OCI-LY7 (cell line): ENCODE results near the gene FAM180B. TPM values are rescaled to one million over a fixed set of nuclear protein-coding genes. Genes with fewer than 3 reads are reported as not detected.

Source experiments
- Bru-seq: library from RNA; stranded (reverse); fragments of 400-500 nt; gene quantifications from one replicate; lab custom pipeline; 2021; lab: Mats Ljungman, UMichigan
- BruChase-seq, 2 experiments: library from RNA; stranded (reverse); fragments of 400-500 nt; gene quantifications; one replicate each; lab custom pipeline; 2021; lab: Mats Ljungman, UMichigan
- BruUV-seq: library from RNA; stranded (reverse); fragments of 400-500 nt; replicated peaks from 2 replicates; lab custom pipeline; 2021; lab: Mats Ljungman, UMichigan
- CTCF ChIA-PET: fragments of 300-600 bp; sonication (Branson Sonifier 250); formaldehyde crosslinking; loops from one replicate; lab custom pipeline; 2022; ENCODE audit warnings: antibody characterized with exemption; ENCODE audit not compliant: unreplicated experiment; lab: Charles Lee
- POLR2A ChIA-PET: fragments of 300-600 bp; sonication (Branson Sonifier 250); formaldehyde crosslinking; loops from one replicate; lab custom pipeline; 2022; ENCODE audit warnings: antibody characterized with exemption; lab: Charles Lee
- DNase-seq: peaks from one replicate; pipeline ENCODE4 v3.0.0-alpha.2; 2015; ENCODE audit warnings: low spot score
- H2AFZ ChIP-seq: fragments of 200-600 bp; sonication (generic), shearing (Covaris generic); 2 replicates; pipeline ENCODE4 v1.6.1; 2014; ENCODE audit warnings: mild to moderate bottlenecking, antibody characterized with exemption, low read length, moderate library complexity
- H3K27ac ChIP-seq: fragments of 200-600 bp; sonication (generic); 2 replicates; pipeline ENCODE4 v1.5.1; 2014; ENCODE audit warnings: mixed run types, low read depth, mild to moderate bottlenecking, moderate library complexity, low read length, inconsistent platforms; ENCODE audit not compliant: poor library complexity, severe bottlenecking
- H3K36me3 ChIP-seq: fragments of 200-600 bp; sonication (generic); 2 replicates; pipeline ENCODE4 v1.6.1; 2014; ENCODE audit warnings: mild to moderate bottlenecking, antibody characterized with exemption, low read length, moderate library complexity, mixed read lengths; ENCODE audit not compliant: insufficient read depth
- H3K4me1 ChIP-seq: fragments of 200-600 bp; sonication (generic); 2 replicates; pipeline ENCODE4 v1.5.1; 2014; ENCODE audit warnings: mild to moderate bottlenecking, low read length; ENCODE audit not compliant: insufficient read depth, poor library complexity, severe bottlenecking
- H3K4me2 ChIP-seq: fragments of 200-600 bp; sonication (generic); 2 replicates; pipeline ENCODE4 v1.6.1; 2014; ENCODE audit warnings: mild to moderate bottlenecking, low read length
- H3K4me3 ChIP-seq: fragments of 200-600 bp; sonication (generic); 2 replicates; pipeline ENCODE4 v1.5.1; 2014; ENCODE audit warnings: mild to moderate bottlenecking, low read depth, low read length; ENCODE audit not compliant: poor library complexity, severe bottlenecking
- H3K79me2 ChIP-seq: fragments of 200-600 bp; sonication (generic); 2 replicates; pipeline ENCODE4 v1.6.1; 2016; ENCODE audit warnings: low read depth, mild to moderate bottlenecking, low read length, moderate library complexity, mixed read lengths; ENCODE audit not compliant: insufficient read depth
- H3K9me2 ChIP-seq: fragments of 200-600 bp; sonication (generic); 2 replicates; pipeline ENCODE4 v1.6.1; 2016; ENCODE audit warnings: mild to moderate bottlenecking, low read length, mixed read lengths; ENCODE audit not compliant: insufficient read depth
- H3K9me3 ChIP-seq: fragments of 200-600 bp; sonication (generic); 2 replicates; pipeline ENCODE4 v1.6.1; 2014; ENCODE audit warnings: mild to moderate bottlenecking, mixed run types, low read length, mixed read lengths
- H4K20me1 ChIP-seq: fragments of 200-600 bp; sonication (generic); 2 replicates; pipeline ENCODE4 v1.6.1; 2014; ENCODE audit warnings: mild to moderate bottlenecking, antibody characterized with exemption, low read length, moderate library complexity, mixed read lengths; ENCODE audit not compliant: insufficient read depth
- EZH2phosphoT487 ChIP-seq: fragments of 200-600 bp; sonication (generic); IDR thresholded peaks from 2 replicates; pipeline ENCODE4 v1.6.1; 2018; ENCODE audit warnings: low read depth, borderline replicate concordance, mild to moderate bottlenecking, mixed run types, antibody characterized with exemption, low read length, moderate library complexity, mixed read lengths
- intact Hi-C: fragments of 100-400 bp; cut with micrococcal nuclease; formaldehyde crosslinking; loops from one replicate; pipeline ENCODE4 v1.10.0; 2022; ENCODE audit not compliant: unreplicated experiment
- long read RNA-seq: library from polyadenylated mRNA; stranded (forward); transcript quantifications from one replicate; pipeline ENCODE4 v2.0.0, GENCODE V29; 2022
- total RNA-seq, 2 experiments: library from RNA; depleted of rRNA in 1 of 2; stranded (reverse); fragments of >200 nt in 1 of 2; shearing (Covaris generic) in 1 of 2; gene quantifications; 2 replicates each; pipeline ENCODE4 v1.2.3, GENCODE V29; 2014 to 2022
- TF ChIP-seq, protein P1 (sequence below): fragments of 200-600 bp; sonication (generic); conservative IDR thresholded peaks from 2 replicates; pipeline ENCODE4 v1.5.1; 2014; ENCODE audit warnings: mild to moderate bottlenecking, antibody characterized with exemption, low read length, moderate library complexity, mixed read lengths

FAM180B gene, protein sequence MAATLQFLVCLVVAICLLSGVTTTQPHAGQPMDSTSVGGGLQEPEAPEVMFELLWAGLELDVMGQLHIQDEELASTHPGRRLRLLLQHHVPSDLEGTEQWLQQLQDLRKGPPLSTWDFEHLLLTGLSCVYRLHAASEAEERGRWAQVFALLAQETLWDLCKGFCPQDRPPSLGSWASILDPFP
- total RNA-seq (2014; rRNA removed; shearing (Covaris generic)) = 0.22 and 0.85 TPM in 2 replicates
- total RNA-seq (2022) = 0.23 and 0.26 TPM in 2 replicates
- Bru-seq, nascent RNA = percentile 35 among the genes with signal in this experiment
- percentile 28 among the genes with signal in this experiment for BruChase-seq, experiment 1, labeled RNA remaining after a 6-hour chase
- BruChase-seq, experiment 2, labeled RNA remaining after a 2-hour chase = percentile 23 among the genes with signal in this experiment
- long read RNA-seq = 0 reads

DNA sequence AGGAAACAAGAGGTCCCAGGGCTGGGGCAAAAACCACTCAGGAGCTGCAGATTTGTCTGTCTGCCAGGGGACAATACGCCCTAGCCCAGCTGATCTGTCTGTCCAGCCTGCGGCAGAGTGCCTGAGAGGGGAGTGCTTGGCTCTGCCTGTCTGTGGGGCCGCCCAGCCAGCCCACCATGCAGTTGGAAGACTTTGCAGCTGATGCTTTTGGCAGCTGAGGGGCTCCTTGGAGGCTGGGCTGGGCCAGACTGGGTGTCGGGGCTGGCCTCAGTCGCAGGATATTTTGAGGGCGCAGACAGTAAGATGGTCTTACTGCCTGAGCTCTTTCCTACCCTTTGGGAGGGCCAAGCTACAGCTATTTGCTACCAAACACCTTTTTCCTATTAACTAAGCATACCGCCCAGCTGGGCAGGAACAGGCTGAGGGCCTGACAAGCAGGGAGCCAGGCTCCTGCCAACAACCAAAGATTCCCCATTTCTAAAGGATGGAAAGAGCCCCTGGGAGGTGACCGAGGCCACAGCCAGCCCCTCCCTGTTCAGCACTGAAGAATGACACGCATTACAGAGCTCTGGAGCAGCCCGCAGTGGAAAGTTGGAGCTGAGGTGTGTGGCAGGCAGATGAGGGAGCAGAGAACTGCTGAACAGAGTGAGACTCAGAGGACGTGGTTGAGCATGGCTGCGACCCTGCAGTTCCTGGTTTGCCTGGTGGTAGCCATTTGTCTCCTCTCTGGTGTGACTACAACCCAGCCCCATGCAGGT lies at the start of gene FAM180B:
FAM180B (plus strand) TSS at position 581 of the 758 bp plus-strand sequence; CDS start at position 672, 91 bp downstream.
- CTCF ChIA-PET = no interaction called here

DNA sequence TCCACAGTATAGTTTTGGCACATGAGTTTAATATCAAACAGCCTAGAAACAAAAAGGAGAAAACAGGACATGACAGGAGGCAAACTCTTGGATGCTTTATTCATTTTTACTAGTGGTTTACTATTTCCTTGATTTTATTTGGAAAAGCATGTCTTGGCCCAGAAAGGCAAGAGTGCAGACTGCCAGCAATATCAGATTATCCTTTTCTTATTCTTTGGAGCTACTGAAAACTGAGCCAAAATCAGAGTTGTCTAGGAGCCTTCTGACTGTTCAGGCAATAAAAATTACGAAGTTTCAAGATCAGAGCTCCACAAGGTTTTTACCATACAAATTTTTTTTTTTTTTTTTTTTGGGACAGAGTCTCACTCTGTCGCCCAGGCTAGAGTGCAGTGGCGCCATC lies 49.6 kb upstream of the FAM180B start:
- peaks cover 15% of the 10 kb centered on the region; the same call in 1 of the 2 replicates for H4K20me1 ChIP-seq
- no peak for TF ChIP-seq EZH2phosphoT487
- TF ChIP-seq, protein P1, sequence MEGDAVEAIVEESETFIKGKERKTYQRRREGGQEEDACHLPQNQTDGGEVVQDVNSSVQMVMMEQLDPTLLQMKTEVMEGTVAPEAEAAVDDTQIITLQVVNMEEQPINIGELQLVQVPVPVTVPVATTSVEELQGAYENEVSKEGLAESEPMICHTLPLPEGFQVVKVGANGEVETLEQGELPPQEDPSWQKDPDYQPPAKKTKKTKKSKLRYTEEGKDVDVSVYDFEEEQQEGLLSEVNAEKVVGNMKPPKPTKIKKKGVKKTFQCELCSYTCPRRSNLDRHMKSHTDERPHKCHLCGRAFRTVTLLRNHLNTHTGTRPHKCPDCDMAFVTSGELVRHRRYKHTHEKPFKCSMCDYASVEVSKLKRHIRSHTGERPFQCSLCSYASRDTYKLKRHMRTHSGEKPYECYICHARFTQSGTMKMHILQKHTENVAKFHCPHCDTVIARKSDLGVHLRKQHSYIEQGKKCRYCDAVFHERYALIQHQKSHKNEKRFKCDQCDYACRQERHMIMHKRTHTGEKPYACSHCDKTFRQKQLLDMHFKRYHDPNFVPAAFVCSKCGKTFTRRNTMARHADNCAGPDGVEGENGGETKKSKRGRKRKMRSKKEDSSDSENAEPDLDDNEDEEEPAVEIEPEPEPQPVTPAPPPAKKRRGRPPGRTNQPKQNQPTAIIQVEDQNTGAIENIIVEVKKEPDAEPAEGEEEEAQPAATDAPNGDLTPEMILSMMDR = 0 out of 2 replicates have a peak, but pooled peaks have one; percentile 28
- no peaks in the 10 kb centered on the region for H3K4me1 ChIP-seq
- H3K27ac ChIP-seq = no peak overlapping the region
- no peak overlapping the region for H3K4me3 ChIP-seq
- intact Hi-C loops = no loop called here
- POLR2A ChIA-PET = interaction anchor here (0.6 to 1.6 kb wide), 7 partner anchors 9 to 27 kb away, joined by 3 to 5 read pairs (median 4); partner anchors contain the start of gene CELF1
- no peaks in the 10 kb centered on the region for H3K9me2 ChIP-seq
- CTCF ChIA-PET = no interaction called here
- no TSS peak for BruUV-seq
- H3K4me2 ChIP-seq = no peak overlapping the region
- peaks cover 99% of the 10 kb centered on the region for H3K79me2 ChIP-seq
- no peak for DNase-seq
- peaks cover 69% of the 10 kb centered on the region for H3K36me3 ChIP-seq
- no peak overlapping the region for H2AFZ ChIP-seq
- H3K9me3 ChIP-seq = no peaks in the 10 kb centered on the region

More for the DNA sequence above, at the start of gene FAM180B:
- intact Hi-C loops = no loop called here
- TF ChIP-seq, protein P1 = no peak
- no peak for TF ChIP-seq EZH2phosphoT487
- no peak within 1 kb of the TSS for H2AFZ ChIP-seq
- BruUV-seq = no TSS peak
- H3K27ac ChIP-seq = no peak within 1 kb of the TSS
- DNase-seq = no peak
- H3K4me1 ChIP-seq = no peaks in the 10 kb centered on the region
- H3K79me2 ChIP-seq = peaks cover 4% of the 10 kb centered on the region; the same call in 1 of the 2 replicates
- H3K4me2 ChIP-seq = no peak within 1 kb of the TSS
- no peaks in the 10 kb centered on the region for H4K20me1 ChIP-seq
- peaks cover 51% of the 10 kb centered on the region for H3K36me3 ChIP-seq
- POLR2A ChIA-PET = interaction anchor here (0.8 to 1.2 kb wide), 2 partner anchors 27 to 34 kb away, joined by 4 to 5 read pairs; no protein-coding TSS in a partner anchor
- no peak within 1 kb of the TSS for H3K4me3 ChIP-seq
- H3K9me3 ChIP-seq = no peaks in the 10 kb centered on the region
- H3K9me2 ChIP-seq = no peaks in the 10 kb centered on the region
